Measurements from ENCODE around the gene MLLT6. TPM values are rescaled to one million over a fixed set of nuclear protein-coding genes. Genes with fewer than 3 reads are reported as not detected.

The MLLT6 gene
- total and polyA plus RNA-seq, 10 of the 15 experiments (the other 5 are each of a cell fraction or from before 2014, with no cell fraction given), result 4.8 to 105 (median 36.3) TPM

DNA sequence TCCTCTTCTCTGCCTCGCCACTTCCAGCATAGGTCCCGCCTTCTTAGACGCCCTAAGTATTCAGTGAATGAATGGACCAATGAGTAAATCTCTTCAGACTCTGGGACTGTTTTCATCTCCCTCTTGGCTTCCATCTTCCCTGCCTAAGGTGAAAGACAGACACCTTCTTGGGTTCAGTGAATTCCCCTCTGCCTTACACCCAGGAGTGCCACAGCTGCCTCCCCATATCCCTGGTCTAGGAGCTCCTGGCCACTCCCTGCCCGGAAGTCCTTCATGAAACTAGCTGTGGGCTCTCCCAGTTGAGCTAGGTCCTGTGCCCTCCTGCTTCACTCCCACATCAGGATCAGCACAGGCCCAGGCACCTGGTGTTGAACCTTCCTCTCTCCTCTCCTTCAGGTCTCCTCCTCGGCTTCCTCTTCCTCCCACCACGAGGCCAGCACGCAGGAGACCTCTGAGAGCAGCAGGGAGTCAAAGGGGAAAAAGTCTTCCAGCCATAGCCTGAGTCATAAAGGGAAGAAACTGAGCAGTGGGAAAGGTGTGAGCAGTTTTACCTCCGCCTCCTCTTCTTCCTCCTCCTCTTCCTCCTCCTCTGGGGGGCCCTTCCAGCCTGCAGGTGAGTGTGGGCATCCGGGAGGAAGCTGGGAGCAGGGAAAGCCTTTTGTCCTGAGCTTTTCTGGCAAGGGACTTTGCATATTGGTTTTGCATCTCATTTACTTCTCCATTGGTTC, 10.3 kb downstream of the MLLT6 start:
- RAD21 ChIA-PET (ENCODE audit: unreplicated experiment), result no interaction called here
- BruUV-seq (replicated peaks), result no TSS peak
- intact Hi-C loops (cut with micrococcal nuclease; ENCODE audit: unreplicated experiment) (no loop called here), in situ Hi-C loops (cut with MboI) (no loop called here)
- ATAC-seq (no peak), DNase-seq (ENCODE audit: low read depth, low spot score) (no peak), FAIRE-seq (no peak)
- H3K27ac ChIP-seq (ENCODE audit: control insufficient read depth, insufficient read depth), result peak overlapping the region; percentile 33; the same call in 1 of the 2 replicates
- 58% methylated on average over 9 of the region's 9 CpGs for WGBS (ENCODE audit: insufficient coverage, insufficient replicate concordance, low lambda C conversion rate, missing lambda C conversion rate)
- TF ChIP-seq POLR2AphosphoS2 (IDR thresholded peaks at IDR 0.05; ENCODE audit: low read depth, low read length), result 0 out of 2 replicates have a peak, but pooled peaks have one; percentile 12
- TF ChIP-seq POLR2A (IDR thresholded peaks at IDR 0.05; ENCODE audit: low read depth, low read length), result peak; percentile 40; the same call in 1 of the 2 replicates
- TF ChIP-seq, protein P1, sequence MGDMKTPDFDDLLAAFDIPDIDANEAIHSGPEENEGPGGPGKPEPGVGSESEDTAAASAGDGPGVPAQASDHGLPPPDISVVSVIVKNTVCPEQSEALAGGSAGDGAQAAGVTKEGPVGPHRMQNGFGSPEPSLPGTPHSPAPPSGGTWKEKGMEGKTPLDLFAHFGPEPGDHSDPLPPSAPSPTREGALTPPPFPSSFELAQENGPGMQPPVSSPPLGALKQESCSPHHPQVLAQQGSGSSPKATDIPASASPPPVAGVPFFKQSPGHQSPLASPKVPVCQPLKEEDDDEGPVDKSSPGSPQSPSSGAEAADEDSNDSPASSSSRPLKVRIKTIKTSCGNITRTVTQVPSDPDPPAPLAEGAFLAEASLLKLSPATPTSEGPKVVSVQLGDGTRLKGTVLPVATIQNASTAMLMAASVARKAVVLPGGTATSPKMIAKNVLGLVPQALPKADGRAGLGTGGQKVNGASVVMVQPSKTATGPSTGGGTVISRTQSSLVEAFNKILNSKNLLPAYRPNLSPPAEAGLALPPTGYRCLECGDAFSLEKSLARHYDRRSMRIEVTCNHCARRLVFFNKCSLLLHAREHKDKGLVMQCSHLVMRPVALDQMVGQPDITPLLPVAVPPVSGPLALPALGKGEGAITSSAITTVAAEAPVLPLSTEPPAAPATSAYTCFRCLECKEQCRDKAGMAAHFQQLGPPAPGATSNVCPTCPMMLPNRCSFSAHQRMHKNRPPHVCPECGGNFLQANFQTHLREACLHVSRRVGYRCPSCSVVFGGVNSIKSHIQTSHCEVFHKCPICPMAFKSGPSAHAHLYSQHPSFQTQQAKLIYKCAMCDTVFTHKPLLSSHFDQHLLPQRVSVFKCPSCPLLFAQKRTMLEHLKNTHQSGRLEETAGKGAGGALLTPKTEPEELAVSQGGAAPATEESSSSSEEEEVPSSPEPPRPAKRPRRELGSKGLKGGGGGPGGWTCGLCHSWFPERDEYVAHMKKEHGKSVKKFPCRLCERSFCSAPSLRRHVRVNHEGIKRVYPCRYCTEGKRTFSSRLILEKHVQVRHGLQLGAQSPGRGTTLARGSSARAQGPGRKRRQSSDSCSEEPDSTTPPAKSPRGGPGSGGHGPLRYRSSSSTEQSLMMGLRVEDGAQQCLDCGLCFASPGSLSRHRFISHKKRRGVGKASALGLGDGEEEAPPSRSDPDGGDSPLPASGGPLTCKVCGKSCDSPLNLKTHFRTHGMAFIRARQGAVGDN (IDR thresholded peaks at IDR 0.05), result no peak
- no peak overlapping the region for H2AFZ ChIP-seq (ENCODE audit: control insufficient read depth, low read depth, low read length)
- POLR2A ChIA-PET, result interaction anchor here (0.6 to 1.1 kb wide), 3 partner anchors 8 to 91 kb away, joined by 3 read pairs; no protein-coding TSS in a partner anchor
- CTCF ChIA-PET, result interaction anchor here (2.8 kb wide), 1 partner anchor 20 kb away, joined by 11 read pairs; no protein-coding TSS in a partner anchor
- SMC1A ChIA-PET (ENCODE audit: uncharacterized antibody, unreplicated experiment), result interaction anchor here (1.0 kb wide), 2 partner anchors 9 to 38 kb away, joined by 3 to 4 read pairs; no protein-coding TSS in a partner anchor
- H3K9ac ChIP-seq (ENCODE audit: control insufficient read depth, insufficient read depth, low read length), result peak overlapping the region; percentile 44
- H3K36me3 ChIP-seq (ENCODE audit: control insufficient read depth in 2 of 2, insufficient read depth in 2 of 2, low read length in 1 of 2), result peaks cover 15 to 21% of the 10 kb centered on the region in 2 experiments
- H3K4me1 ChIP-seq (ENCODE audit: control insufficient read depth, insufficient read depth, low read length), result peaks cover 10% of the 10 kb centered on the region
- H3K4me2 ChIP-seq (ENCODE audit: control insufficient read depth, insufficient read depth), result no peak overlapping the region
- no peaks in the 10 kb centered on the region for H3K79me2 ChIP-seq (ENCODE audit: control insufficient read depth, insufficient read depth, low read length)
- H3K4me3 ChIP-seq, result no peak overlapping the region
- H3K27me3 ChIP-seq (replicated peaks in 1 of 2; ENCODE audit: control insufficient read depth in 2 of 2, insufficient read depth in 2 of 2, low read length in 1 of 2), result no peaks in the 10 kb centered on the region
- H4K20me1 ChIP-seq (ENCODE audit: control insufficient read depth, insufficient read depth), result no peaks in the 10 kb centered on the region
- no peaks in the 10 kb centered on the region for H3K9me3 ChIP-seq (replicated peaks; ENCODE audit: control insufficient read depth, insufficient read depth, low read length)
